ENCODE measurements around the gene FZD8. TPM values are rescaled to one million over a fixed set of nuclear protein-coding genes. Genes with fewer than 3 reads are reported as not detected.
A peak's percentile ranks its signal among the peaks of the same experiment; 100 is the strongest.
"Not testable (repeated sequence)": the region's sequence is repeated elsewhere in the genome, so short reads cannot be mapped to it uniquely, and the experiment has no call there.

Gene FZD8
- 1 to 10 TPM in 3 of 4 donors, under 1 TPM in 1; 0.53 to 2.3 (median 1.4) TPM for total RNA-seq

- intact Hi-C loops (cut with DNase I): no loop called here
- TF ChIP-seq CTCF (IDR thresholded peaks at IDR 0.05) (no peak), POLR2A (IDR thresholded peaks at IDR 0.05) (peak in 3 of 4 donors; percentile 72 to 83 (median 78))
- Histone ChIP-seq H3K4me1 (peaks cover 13 to 47% (median 26%) of the 10 kb centered on the region in 3 donors), H3K27me3 (peaks cover 0 to 57% (median 0%) of the 10 kb centered on the region in 4 donors), H3K27ac (peak within 1 kb of the TSS; percentile 63 to 84 (median 77)), H3K9me3 (no peaks in the 10 kb centered on the region), H3K4me3 (peak within 1 kb of the TSS; percentile 65 to 85 (median 70)), H3K36me3 (no peaks in the 10 kb centered on the region)
- 0% methylated on average over 1 of the region's 80 CpGs; no CpG with 5 or more reads in 1 of the 2 donors for WGBS, 2 donors
- peak; percentile 47 for DNase-seq
Measured at GRCh38 chr10:35642035-35642792, at the start of gene FZD8. FZD8 (minus strand) TSS chr10:35642296; CDS start chr10:35641429, 867 bp downstream.

GRCh38 chr10:35691522-35692236, 49.6 kb upstream of the FZD8 start:
- no peak for TF ChIP-seq CTCF (IDR thresholded peaks at IDR 0.05)
- TF ChIP-seq POLR2A (IDR thresholded peaks at IDR 0.05): no peak
- Histone ChIP-seq H3K27ac (no peak overlapping the region), H3K4me1 (no peaks in the 10 kb centered on the region), H3K4me3 (no peak overlapping the region), H3K9me3 (no peaks in the 10 kb centered on the region), H3K36me3 (no peaks in the 10 kb centered on the region), H3K27me3 (peaks cover 0 to 9% (median 0%) of the 10 kb centered on the region in 4 donors)
- intact Hi-C loops (cut with DNase I): no loop called here
- WGBS, 2 donors: 74 to 80% methylated on average over 11 to 12 of the region's 12 CpGs
- no peak for DNase-seq

GRCh38 chr10:35690534-35690933, 48.4 kb upstream of the FZD8 start:
- no peak for DNase-seq
- Histone ChIP-seq H3K9me3 (no peaks in the 10 kb centered on the region), H3K36me3 (no peaks in the 10 kb centered on the region), H3K4me3 (no peak overlapping the region), H3K27ac (no peak overlapping the region), H3K27me3 (peaks cover 0 to 9% (median 0%) of the 10 kb centered on the region in 4 donors), H3K4me1 (no peaks in the 10 kb centered on the region)
- intact Hi-C loops (cut with DNase I): no loop called here
- WGBS, 2 donors: 36 to 49% methylated on average over 5 of the region's 5 CpGs
- no peak for TF ChIP-seq POLR2A (IDR thresholded peaks at IDR 0.05)
- TF ChIP-seq CTCF (IDR thresholded peaks at IDR 0.05): no peak

- H3K27ac ChIP-seq; H3K9me3 ChIP-seq; H3K4me1 ChIP-seq; H3K4me3 ChIP-seq; intact Hi-C loops (cut with DNase I); H3K36me3 ChIP-seq; DNase-seq; H3K27me3 ChIP-seq: not testable (repeated sequence)
- 90 to 98% methylated on average over 4 of the region's 4 CpGs for WGBS, 2 donors
Measured at GRCh38 chr10:35685858-35686257, 43.8 kb upstream of the FZD8 start.

GRCh38 chr10:35685402-35685801, 43.3 kb upstream of the FZD8 start:
- Histone ChIP-seq H3K4me1 (no peaks in the 10 kb centered on the region), H3K9me3 (no peaks in the 10 kb centered on the region), H3K4me3 (no peak overlapping the region), H3K27me3 (no peaks in the 10 kb centered on the region), H3K27ac (no peak overlapping the region), H3K36me3 (no peaks in the 10 kb centered on the region)
- 40 to 64% methylated on average over 3 of the region's 3 CpGs for WGBS, 2 donors
- intact Hi-C loops (cut with DNase I): no loop called here
- TF ChIP-seq POLR2A (IDR thresholded peaks at IDR 0.05) (no peak), CTCF (IDR thresholded peaks at IDR 0.05) (no peak)
- DNase-seq: no peak
